Kidney capillary endothelial cell (primary cell): ENCODE results near the gene HIVEP2.

Experiments used
- DNase-seq: peaks from one replicate; pipeline ENCODE4 v3.0.0-alpha.2; 2018; ENCODE audit warnings: low spot score

The HIVEP2 gene

DNA sequence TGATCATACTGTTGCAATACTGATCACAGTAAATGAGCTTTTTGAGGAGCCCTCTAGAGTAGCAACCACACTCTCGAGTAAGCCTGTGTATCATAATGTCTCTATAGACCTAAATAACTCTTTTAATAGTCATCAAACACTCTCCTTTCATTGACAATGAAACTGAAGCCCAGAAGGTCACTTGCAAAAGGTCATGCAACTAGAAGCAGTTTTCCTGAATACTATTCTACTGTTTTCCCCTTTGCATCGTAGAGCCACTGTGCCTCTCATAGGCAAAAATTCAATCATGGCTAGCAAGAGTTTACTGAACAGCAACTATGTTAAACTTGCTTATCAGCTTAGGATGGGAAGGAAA lies 105.3 kb downstream of the HIVEP2 start:
- DNase-seq = no peak

DNA sequence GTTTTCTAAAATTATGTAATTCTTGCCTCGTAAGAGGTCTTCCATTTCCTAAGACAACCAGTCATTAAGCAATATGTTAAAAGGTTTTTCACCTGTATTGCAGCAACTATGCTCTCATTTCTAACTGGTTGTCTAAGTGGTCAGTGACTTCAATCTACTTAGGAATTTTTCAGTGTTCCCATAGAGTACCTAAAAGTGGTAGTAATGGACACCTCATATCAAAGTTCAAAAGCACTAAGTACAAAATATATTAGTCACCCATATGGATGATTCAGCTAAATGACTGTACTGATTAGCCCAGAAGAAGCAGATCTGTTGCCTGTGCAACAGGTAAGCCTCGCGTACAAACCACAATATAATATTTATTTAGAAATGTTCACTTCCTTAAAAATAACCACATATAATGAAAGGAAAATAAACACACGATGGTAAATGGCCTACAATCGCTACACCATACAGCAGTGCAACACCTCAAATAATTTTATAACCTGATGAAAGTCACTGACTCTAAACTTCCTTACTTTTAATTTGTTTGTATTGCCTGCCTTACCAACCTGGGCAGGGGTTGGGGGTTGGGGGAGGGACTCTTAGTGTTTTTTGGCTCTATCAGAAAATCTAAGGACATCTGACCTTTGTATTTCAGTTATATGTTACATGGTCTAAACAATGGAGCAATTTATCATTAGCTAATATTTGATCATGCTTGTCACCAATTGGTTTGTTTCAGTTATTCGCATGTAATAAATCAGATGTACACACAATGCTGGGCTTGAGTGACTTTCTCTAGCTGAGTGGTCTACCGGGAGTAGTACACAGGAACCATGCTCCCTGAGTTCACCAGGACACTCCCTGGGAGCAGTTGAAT lies 105.9 kb downstream of the HIVEP2 start:
- no peak for DNase-seq

GRCh38 chr6:142835787-142836535 lies 109.0 kb downstream of the HIVEP2 start:
- no peak for DNase-seq

GRCh38 chr6:142834853-142835252 lies 110.1 kb downstream of the HIVEP2 start:
- DNase-seq = no peak

DNA sequence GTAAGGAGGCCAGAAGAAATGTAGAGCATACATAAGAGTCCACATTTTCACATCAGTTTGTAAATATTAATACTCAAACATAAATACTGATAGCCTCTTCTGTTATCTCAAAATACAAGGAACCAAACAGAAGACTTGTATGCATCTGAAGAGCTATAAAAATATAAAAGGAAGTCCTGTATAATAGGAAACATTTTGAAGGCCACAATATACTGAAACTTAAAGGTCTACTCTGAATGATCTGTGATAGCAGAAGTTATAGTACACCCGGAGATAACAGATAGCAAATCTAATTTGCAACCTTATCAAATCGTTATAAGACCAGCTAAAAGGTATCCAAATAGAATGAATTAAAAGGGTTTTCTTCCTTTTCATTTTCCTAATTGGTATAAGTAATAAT lies 111.2 kb downstream of the HIVEP2 start:
- no peak for DNase-seq

DNA sequence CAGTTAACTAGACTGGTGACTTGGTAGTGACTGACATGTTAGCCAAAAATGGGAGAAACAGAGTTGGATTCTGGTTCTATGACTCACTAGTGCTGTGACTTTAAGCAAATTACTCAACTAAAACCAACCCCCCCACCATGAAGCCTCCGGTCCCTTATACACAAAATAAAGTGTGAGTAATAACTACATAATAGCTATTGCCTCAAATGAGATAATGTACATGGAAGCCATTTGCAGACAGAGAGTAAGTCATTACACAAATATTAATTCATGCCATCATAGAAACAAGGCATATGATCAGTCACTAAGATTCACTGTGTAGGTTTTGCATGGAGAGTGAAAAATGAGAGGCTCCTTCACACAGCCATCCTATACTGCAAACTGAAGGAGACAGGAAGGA lies 111.9 kb downstream of the HIVEP2 start:
- DNase-seq = peak; percentile 85

- no peak for DNase-seq
Observed at GRCh38 chr6:142830807-142831206, 114.2 kb downstream of the HIVEP2 start.

DNA sequence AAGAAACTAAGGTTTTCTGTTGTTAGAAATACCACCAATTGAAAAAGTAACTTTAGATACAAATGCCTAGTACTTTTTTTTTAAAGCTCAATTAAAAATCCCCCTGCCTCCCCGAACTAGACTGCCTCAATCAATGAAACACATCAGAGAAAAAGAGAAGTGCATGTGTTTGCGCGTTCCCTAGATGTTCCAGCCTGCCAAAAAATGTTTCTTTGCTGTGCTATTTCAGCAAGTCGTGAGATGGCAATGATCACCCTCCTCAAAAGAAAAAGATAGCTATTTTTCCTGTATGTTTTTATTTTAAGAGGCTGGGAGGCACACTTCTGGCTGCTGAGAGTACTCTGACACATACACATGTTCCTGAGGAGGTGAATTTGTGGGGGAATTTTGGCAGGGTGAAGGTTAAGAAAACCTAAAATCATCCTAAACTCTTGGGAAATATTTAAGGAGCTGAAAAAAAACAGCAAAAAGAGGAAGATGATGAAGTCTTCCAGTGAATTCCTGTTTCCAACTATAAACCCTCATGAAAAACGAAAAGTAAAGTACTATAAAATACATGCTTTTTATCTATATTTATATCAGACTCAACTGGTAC lies 114.8 kb downstream of the HIVEP2 start:
- DNase-seq = no peak

- DNase-seq = no peak
Observed at GRCh38 chr6:142829556-142829955, 115.4 kb downstream of the HIVEP2 start.

- DNase-seq = no peak
Observed at GRCh38 chr6:142827991-142828390, 117.0 kb downstream of the HIVEP2 start.

DNA sequence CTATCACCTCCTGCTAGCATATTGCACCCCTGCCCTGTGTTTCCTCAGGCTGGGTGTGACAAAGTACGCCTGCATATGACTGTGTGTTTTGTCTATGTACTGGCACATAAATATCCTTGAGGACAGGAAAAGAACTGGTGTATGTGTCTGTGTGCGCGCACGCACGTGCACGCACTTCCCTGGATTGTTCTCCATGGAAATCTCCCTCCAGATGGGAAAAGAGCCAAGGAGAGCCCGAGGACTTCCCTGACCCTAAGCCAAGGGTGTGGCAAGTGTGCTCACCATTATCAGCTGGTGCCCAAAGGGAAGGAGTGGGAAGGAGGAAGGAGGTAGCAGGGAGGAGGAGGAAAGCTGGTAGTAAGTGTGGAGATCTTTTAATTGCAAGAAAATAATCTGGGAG lies 117.6 kb downstream of the HIVEP2 start:
- peak; percentile 87 for DNase-seq

DNA sequence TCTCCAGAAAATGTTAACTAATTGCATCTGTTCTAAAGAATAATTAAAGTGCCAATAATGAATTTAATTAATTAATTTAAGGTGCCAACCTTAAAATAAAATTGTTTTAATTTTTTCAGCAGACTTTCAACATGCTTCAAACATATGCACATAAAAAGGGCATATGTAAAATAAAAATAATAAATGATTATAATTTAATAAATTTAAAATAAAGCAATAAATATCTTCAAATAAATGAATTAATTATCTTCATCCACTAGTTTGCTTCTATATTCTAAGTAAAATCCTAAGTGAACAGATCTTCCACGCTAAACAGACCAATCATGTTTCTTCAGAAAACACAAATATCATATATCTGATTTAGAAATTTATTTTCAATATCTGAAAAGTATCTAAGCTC lies 119.2 kb downstream of the HIVEP2 start:
- DNase-seq = no peak

DNA sequence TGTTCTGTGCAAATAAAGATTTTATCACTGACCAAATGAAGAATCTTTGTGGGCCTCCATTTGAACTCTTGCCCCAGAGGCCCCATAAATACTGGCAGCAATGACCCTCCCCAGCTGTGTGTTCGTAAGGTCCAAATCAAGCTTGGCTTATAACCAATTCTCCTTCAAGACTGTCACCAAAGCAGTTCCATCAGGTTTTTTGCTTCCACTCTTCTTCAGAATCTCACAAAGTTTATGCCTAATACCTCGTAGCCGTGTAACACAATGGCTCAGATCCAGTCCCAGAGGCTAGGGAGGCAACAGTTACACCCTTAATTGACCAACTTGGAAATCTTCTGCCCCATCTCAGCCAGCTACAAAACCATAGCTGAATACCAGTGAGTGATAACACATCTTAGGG lies 120.5 kb downstream of the HIVEP2 start:
- DNase-seq = no peak

- DNase-seq = no peak
Observed at GRCh38 chr6:142823256-142823902, 121.6 kb downstream of the HIVEP2 start.

DNA sequence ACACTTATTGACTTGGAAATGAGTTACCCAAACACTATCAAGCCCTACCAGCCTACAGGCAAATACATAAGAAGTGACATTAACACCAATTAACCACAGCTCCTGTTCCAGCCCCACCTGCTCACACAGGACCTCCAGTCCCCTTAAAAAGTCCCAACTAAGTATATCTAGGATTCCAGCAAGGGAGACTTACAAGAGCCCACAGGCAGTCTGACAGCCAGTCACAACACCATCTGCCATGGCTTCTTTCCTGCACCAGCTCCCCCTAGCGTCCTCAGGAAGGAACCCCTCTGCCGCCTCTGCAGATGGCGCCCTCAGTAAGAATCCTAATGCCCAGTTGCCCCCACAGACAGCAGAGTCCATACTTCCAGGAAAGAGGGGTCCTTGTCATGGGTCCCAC lies 122.1 kb downstream of the HIVEP2 start:
- no peak for DNase-seq

- DNase-seq = no peak
Observed at GRCh38 chr6:142822383-142822782, 122.6 kb downstream of the HIVEP2 start.

DNA sequence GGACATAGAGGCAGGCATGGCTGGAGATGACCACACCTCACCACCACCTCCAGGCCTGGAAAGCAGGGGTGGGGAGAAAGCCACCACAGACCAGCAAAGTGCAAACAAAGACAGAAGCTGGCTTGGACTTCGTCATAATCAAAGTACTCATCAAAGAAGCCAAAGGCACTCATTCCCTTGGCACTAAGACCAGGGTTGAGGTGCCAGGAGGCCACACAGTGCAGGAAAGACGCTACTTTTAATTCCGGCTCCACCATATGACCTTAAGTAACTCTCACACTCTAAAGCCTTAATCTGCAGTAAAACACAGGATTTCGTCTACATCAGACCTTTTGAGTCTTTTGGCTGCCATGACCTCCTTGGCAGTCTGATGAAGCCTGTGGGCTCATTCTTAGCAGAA lies 123.1 kb downstream of the HIVEP2 start:
- no peak for DNase-seq

- no peak for DNase-seq
Observed at GRCh38 chr6:142821164-142821716, 123.7 kb downstream of the HIVEP2 start.

- DNase-seq = no peak
Observed at GRCh38 chr6:142820338-142821051, 124.5 kb downstream of the HIVEP2 start.

DNA sequence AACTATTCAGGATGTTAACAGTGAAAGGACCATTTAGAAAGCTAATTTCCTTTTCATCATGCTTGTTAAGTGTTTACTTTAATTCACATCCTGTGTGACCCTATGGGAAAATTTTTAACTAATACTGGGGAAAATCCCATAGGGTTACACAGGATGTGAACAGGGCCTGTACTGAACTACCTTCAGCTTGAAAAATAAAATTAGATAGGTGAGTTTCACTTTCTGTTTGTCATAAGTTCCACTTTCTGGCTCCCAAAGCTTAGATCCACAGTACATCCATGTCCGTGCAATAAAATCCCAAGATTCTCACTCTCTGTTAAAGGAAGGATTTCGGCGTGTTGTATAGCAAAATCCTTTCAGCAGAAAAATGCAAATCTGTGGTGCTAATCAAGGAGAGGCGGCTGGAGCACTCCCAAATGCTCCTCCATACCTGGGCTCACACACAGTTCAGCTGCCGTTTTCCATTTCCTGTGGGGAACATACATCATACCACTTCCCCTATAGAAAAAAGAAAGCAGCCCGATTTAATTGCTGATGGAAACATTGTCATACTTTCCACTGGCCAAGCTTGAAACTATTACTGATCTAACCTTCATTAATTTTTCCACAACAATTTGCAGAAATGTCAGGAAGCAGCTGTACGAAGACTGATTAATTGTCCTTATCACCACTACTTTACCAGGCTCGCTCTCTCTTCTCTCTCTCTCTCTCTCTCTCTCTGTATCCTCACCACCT lies 125.2 kb downstream of the HIVEP2 start:
- DNase-seq = no peak

DNA sequence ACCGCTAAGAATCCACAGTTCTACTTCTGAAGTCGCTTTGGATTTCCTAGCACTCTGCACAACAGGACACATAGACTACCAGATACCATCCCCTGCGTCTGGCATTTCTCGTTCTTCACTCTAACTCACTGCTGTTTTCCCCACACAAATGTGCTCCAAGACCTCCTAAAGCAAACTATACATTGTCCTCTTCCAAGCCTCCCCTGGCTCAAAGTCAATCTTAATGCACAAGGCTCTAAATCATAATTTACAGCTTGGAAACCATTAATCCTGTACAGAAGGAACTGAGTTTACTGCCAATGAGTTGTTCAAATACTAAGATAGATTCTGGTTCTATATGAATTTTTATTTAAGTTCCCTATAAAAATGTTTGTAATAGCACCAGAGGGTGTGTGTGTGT lies 128.5 kb downstream of the HIVEP2 start:
- DNase-seq = no peak
